Colon (tissue), 2 donors: ENCODE results near the gene REC114.
A peak's percentile ranks its signal among the peaks of the same experiment; 100 is the strongest.
"Not testable (repeated sequence)": the region's sequence is repeated elsewhere in the genome, so short reads cannot be mapped to it uniquely, and the experiment has no call there.

Experiments used
- FAIRE-seq: peaks from 2 replicates; lab custom pipeline; 2012; peaks lifted over from hg19 to GRCh38; lab: Jason Lieb, UNC
- donor health status: control.
- donor health status: control.

REC114 gene

GRCh38 chr15:73538123-73538522, 95.2 kb downstream of the REC114 start:
- FAIRE-seq = no peak

- no peak for FAIRE-seq
Measured at GRCh38 chr15:73538563-73539211, 95.7 kb downstream of the REC114 start.

GRCh38 chr15:73539212-73540128, 96.5 kb downstream of the REC114 start:
- no peak for FAIRE-seq

GRCh38 chr15:73540161-73540560, 97.2 kb downstream of the REC114 start:
- FAIRE-seq = no peak

- FAIRE-seq = peak; percentile 31
Measured at GRCh38 chr15:73541479-73541878, 98.5 kb downstream of the REC114 start.

- FAIRE-seq = not testable (repeated sequence)
Measured at GRCh38 chr15:73548925-73549324, 106.0 kb downstream of the REC114 start.

GRCh38 chr15:73550190-73550589, 107.2 kb downstream of the REC114 start:
- no peak for FAIRE-seq

- FAIRE-seq = no peak
Measured at GRCh38 chr15:73555080-73555479, 112.1 kb downstream of the REC114 start.

GRCh38 chr15:73558529-73558928, 115.6 kb downstream of the REC114 start:
- no peak for FAIRE-seq

GRCh38 chr15:73560501-73561117, 117.6 kb downstream of the REC114 start:
- FAIRE-seq = no peak

GRCh38 chr15:73564255-73564654, 121.3 kb downstream of the REC114 start:
- no peak for FAIRE-seq

GRCh38 chr15:73567020-73567419, 124.1 kb downstream of the REC114 start:
- no peak for FAIRE-seq

GRCh38 chr15:73568564-73569280, 125.8 kb downstream of the REC114 start:
- no peak for FAIRE-seq

GRCh38 chr15:73569361-73569760, 126.4 kb downstream of the REC114 start:
- no peak for FAIRE-seq

- no peak for FAIRE-seq
Measured at GRCh38 chr15:73570355-73571032, 127.5 kb downstream of the REC114 start.

GRCh38 chr15:73571346-73571745, 128.4 kb downstream of the REC114 start:
- FAIRE-seq = no peak

- no peak for FAIRE-seq
Measured at GRCh38 chr15:73572296-73572695, 129.3 kb downstream of the REC114 start.

GRCh38 chr15:73573037-73573436, 130.1 kb downstream of the REC114 start:
- no peak for FAIRE-seq

- no peak for FAIRE-seq
Measured at GRCh38 chr15:73573572-73573971, 130.6 kb downstream of the REC114 start.

GRCh38 chr15:73575636-73576247, 132.8 kb downstream of the REC114 start:
- no peak for FAIRE-seq

- FAIRE-seq = not testable (repeated sequence)
Measured at GRCh38 chr15:73577593-73577992, 134.6 kb downstream of the REC114 start.
